K562 (cell line): ENCODE measurements around the gene PRKACG. TPM values are rescaled to one million over a fixed set of nuclear protein-coding genes. Genes with fewer than 3 reads are reported as not detected.
A peak's percentile ranks its signal among the peaks of the same experiment; 100 is the strongest.

Experiments used
- ATAC-seq: fragments of 200-7000 bp; cut with Tn5 transposase; 3 replicates; pipeline ENCODE4 v1.9.1; 2020; ENCODE audit warnings: moderate library complexity
- BruUV-seq: library from RNA; stranded (reverse); fragments of 400-500 nt; replicated peaks from 2 replicates; lab custom pipeline; 2021; lab: Mats Ljungman, UMichigan
- CTCF ChIA-PET: fragments of 300-600 bp; formaldehyde crosslinking; extraction: SDS; loops from one replicate; lab custom pipeline; 2021; ENCODE audit warnings: low intra/inter-chr PET ratio; lab: Yijun Ruan, JAX
- POLR2A ChIA-PET: fragments of 300-600, 350-650 bp; sonication (Branson Sonifier 250); formaldehyde crosslinking; extraction: SDS; loops from one replicate; lab custom pipeline; 2021; ENCODE audit warnings: antibody characterized with exemption, inconsistent platforms; lab: Yijun Ruan, JAX
- DNase-seq, 4 experiments: peaks; one replicate each; pipeline versions ENCODE4 v3.0.0 to v3.0.0-alpha.2; 2011 to 2018; ENCODE audit warnings: low spot score in 3 of 4, mixed read lengths in 3 of 4; ENCODE audit errors: extremely low read depth in 1 of 4
- FAIRE-seq: peaks from 2 replicates; lab custom pipeline; 2011; peaks lifted over from hg19 to GRCh38; lab: Jason Lieb, UNC
- H2AFZ ChIP-seq: 2 replicates; pipeline ENCODE4 v1.6.0; 2011; ENCODE audit warnings: low read depth, low read length, control low read depth, inconsistent platforms
- H3K27ac ChIP-seq: fragments of 200-600 bp; 3 replicates; pipeline ENCODE4 v1.8.0; 2011; ENCODE audit warnings: low read depth, mild to moderate bottlenecking, control low read depth, inconsistent platforms, low read length, moderate library complexity, mixed read lengths; ENCODE audit errors: extremely low read depth
- H3K27me3 ChIP-seq, 2 experiments: fragments of 300-600 bp in 1 of 2; 2 replicates in 1 of 2; 3 replicates in 1 of 2; pipeline versions ENCODE4 v1.6.0 to v1.8.0; 2011; ENCODE audit warnings: inconsistent platforms in 2 of 2, low read length in 2 of 2, mild to moderate bottlenecking in 1 of 2, mixed read lengths in 1 of 2, moderate library complexity in 1 of 2; ENCODE audit not compliant: control insufficient read depth in 2 of 2, insufficient read depth in 2 of 2
- H3K36me3 ChIP-seq: fragments of 300-600 bp; 3 replicates; pipeline ENCODE4 v1.8.0; 2011; ENCODE audit warnings: mild to moderate bottlenecking, low read length, inconsistent platforms; ENCODE audit not compliant: control insufficient read depth, insufficient read depth
- H3K4me1 ChIP-seq, 2 experiments: fragments of 200-600 bp in 1 of 2; replicated peaks in 1 of 2; 2 replicates in 1 of 2; 3 replicates in 1 of 2; pipeline versions ENCODE4 v1.5.1 to v1.8.0; 2011; ENCODE audit warnings: inconsistent platforms in 2 of 2, low read length in 2 of 2, mild to moderate bottlenecking in 1 of 2, mixed read lengths in 1 of 2, moderate library complexity in 1 of 2; ENCODE audit not compliant: control insufficient read depth in 2 of 2, insufficient read depth in 2 of 2
- H3K4me2 ChIP-seq: 2 replicates; pipeline ENCODE4 v1.6.1; 2011; ENCODE audit warnings: low read length, control low read depth, inconsistent platforms, mixed read lengths; ENCODE audit not compliant: insufficient read depth
- H3K4me3 ChIP-seq: fragments of 200-600 bp; sonication (generic), shearing (Covaris generic); 2 replicates; pipeline ENCODE4 v1.5.1; 2016; ENCODE audit warnings: control low read depth, inconsistent platforms
- H3K79me2 ChIP-seq: fragments of 200-600 bp; 3 replicates; pipeline ENCODE4 v1.8.0; 2011; ENCODE audit warnings: low read length, inconsistent platforms; ENCODE audit not compliant: control insufficient read depth, insufficient read depth
- H3K9ac ChIP-seq, 2 experiments: 2 replicates each; pipeline versions ENCODE4 v1.6.0 to v1.6.1; 2011; ENCODE audit warnings: low read depth in 2 of 2, low read length in 2 of 2, control low read depth in 1 of 2, inconsistent platforms in 1 of 2, mild to moderate bottlenecking in 1 of 2, mixed read lengths in 1 of 2; ENCODE audit not compliant: insufficient read depth in 1 of 2
- H3K9me1 ChIP-seq: one replicate; pipeline ENCODE4 v1.6.0; 2011; ENCODE audit warnings: inconsistent platforms, mild to moderate bottlenecking, low read length, moderate library complexity; ENCODE audit not compliant: control insufficient read depth, insufficient read depth
- H3K9me3 ChIP-seq: replicated peaks from 2 replicates; pipeline ENCODE4 v1.5.1; 2011; ENCODE audit warnings: low read depth, low read length, inconsistent platforms; ENCODE audit not compliant: control insufficient read depth, insufficient read depth
- H4K20me1 ChIP-seq: replicated peaks from 2 replicates; pipeline ENCODE4 v1.6.1; 2011; ENCODE audit warnings: low read length, inconsistent platforms, mixed read lengths; ENCODE audit not compliant: control insufficient read depth, insufficient read depth
- ETV1 ChIP-seq: fragments of 450-650 bp; conservative IDR thresholded peaks from 2 replicates; pipeline ENCODE4 v1.6.1; 2016; ENCODE audit warnings: missing genetic modification characterization, control low read depth, low read depth, missing compliant biosample characterization
- LEF1 ChIP-seq: fragments of 450-650 bp; IDR thresholded peaks from 2 replicates; pipeline ENCODE4 v1.6.1; 2016; ENCODE audit warnings: mild to moderate bottlenecking
- MXI1 ChIP-seq: IDR thresholded peaks from 2 replicates; pipeline ENCODE4 v1.6.1; 2011; ENCODE audit warnings: low read depth, mild to moderate bottlenecking, improper control_type of control experiment, low read length
- OTX1 ChIP-seq: fragments of 450-650 bp; formaldehyde crosslinking; IDR thresholded peaks from 2 replicates; pipeline ENCODE4 v1.4.0; 2022; ENCODE audit warnings: mild to moderate bottlenecking
- RAD21 ChIP-seq, 2 experiments: fragments of 250-450 bp in 1 of 2; fragments of 450-650 bp in 1 of 2; sonication (Bioruptor Pico) in 1 of 2; formaldehyde crosslinking in 1 of 2; IDR thresholded peaks in 1 of 2; conservative IDR thresholded peaks in 1 of 2; 2 replicates each; pipeline versions ENCODE4 v1.4.0 to v1.8.0; 2020 to 2022; ENCODE audit warnings: mild to moderate bottlenecking in 2 of 2, moderate library complexity in 1 of 2
- RBM22 ChIP-seq: fragments of 200-400 bp; formaldehyde crosslinking; IDR thresholded peaks from 2 replicates; pipeline ENCODE4 v1.6.1; 2018; ENCODE audit warnings: low read length, low read depth; ENCODE audit not compliant: poor library complexity, severe bottlenecking
- TRIM28 ChIP-seq: fragments of 450-650 bp; IDR thresholded peaks from 2 replicates; pipeline ENCODE4 v1.6.1; 2017
- ZKSCAN3 ChIP-seq: fragments of 250-450 bp; sonication (Bioruptor Pico); IDR thresholded peaks from 2 replicates; pipeline ENCODE4 v1.4.0; 2020
- ZNF24 ChIP-seq: fragments of 450-650 bp; IDR thresholded peaks from 2 replicates; pipeline ENCODE4 v1.6.1; 2016
- WGBS: fragments of 100-300 bp; shearing (Covaris generic); methylation state at CpG from one replicate; pipeline ENCODE4 v1.1.6; 2016; ENCODE audit warnings: low coverage, mixed read lengths; ENCODE audit not compliant: insufficient coverage; ENCODE audit errors: missing lambda C conversion rate; 5-methylcytosine and 5-hydroxymethylcytosine counted together
- in situ Hi-C: fragments of 300-500 bp; cut with MboI; formaldehyde crosslinking; loops from 4 replicates; pipeline ENCODE4 v1.15.0; 2018; ENCODE audit warnings: inconsistent platforms, mixed read lengths
- intact Hi-C: fragments of 100-400 bp; cut with micrococcal nuclease; formaldehyde crosslinking; loops from 2 replicates; pipeline ENCODE4 v1.14.2; 2022
- polyA plus RNA-seq, 8 experiments: library from polyadenylated mRNA; depleted of rRNA in 4 of 8; stranded (reverse) in 5 of 8; unstranded in 3 of 8; fragments of >200 nt; fragmentation: Nextera tagmentation in 2 of 8; fragmentation: Illumina TruSeq in 1 of 8; extraction: Ambion mirVana in 2 of 8; extraction: Trizol in 1 of 8; gene quantifications; 2 replicates each; pipeline versions ENCODE4 v1.2.1 to v1.2.3, GENCODE V29; 2011 to 2014; ENCODE audit warnings: inconsistent platforms in 1 of 8, missing spikeins in 1 of 8
- total RNA-seq, 7 experiments: library from RNA; depleted of rRNA in 6 of 7; stranded (reverse); fragments of >200 nt in 6 of 7; fragmentation: Illumina TruSeq in 2 of 7; extraction: Trizol in 2 of 7; gene quantifications; 2 replicates each; pipeline versions ENCODE4 v1.2.1 to v1.2.3, GENCODE V29; 2011 to 2021; ENCODE audit warnings: low replicate concordance in 1 of 7
- TF ChIP-seq, protein P1 (sequence below): fragments of 450-650 bp; IDR thresholded peaks from 2 replicates; pipeline ENCODE4 v1.6.1; 2017; ENCODE audit warnings: antibody characterized with exemption, mild to moderate bottlenecking
- TF ChIP-seq, protein P2 (sequence below): fragments of 450-650 bp; IDR thresholded peaks from 2 replicates; pipeline ENCODE4 v1.6.1; 2016
- TF ChIP-seq, protein P3 (sequence below), 3 experiments: IDR thresholded peaks in 2 of 3; conservative IDR thresholded peaks in 1 of 3; 2 replicates each; pipeline ENCODE4 v1.5.1; 2011 to 2012; ENCODE audit warnings: low read length in 3 of 3, mild to moderate bottlenecking in 3 of 3, control low read depth in 2 of 3, improper control_type of control experiment in 1 of 3, inconsistent platforms in 1 of 3, low read depth in 1 of 3, mixed read lengths in 1 of 3, moderate library complexity in 1 of 3; ENCODE audit not compliant: insufficient read depth in 2 of 3

The PRKACG gene
- total and polyA plus RNA-seq, 9 of the 15 experiments (the other 6 are each of a cell fraction or from before 2014, with no cell fraction given), result not detected

DNA sequence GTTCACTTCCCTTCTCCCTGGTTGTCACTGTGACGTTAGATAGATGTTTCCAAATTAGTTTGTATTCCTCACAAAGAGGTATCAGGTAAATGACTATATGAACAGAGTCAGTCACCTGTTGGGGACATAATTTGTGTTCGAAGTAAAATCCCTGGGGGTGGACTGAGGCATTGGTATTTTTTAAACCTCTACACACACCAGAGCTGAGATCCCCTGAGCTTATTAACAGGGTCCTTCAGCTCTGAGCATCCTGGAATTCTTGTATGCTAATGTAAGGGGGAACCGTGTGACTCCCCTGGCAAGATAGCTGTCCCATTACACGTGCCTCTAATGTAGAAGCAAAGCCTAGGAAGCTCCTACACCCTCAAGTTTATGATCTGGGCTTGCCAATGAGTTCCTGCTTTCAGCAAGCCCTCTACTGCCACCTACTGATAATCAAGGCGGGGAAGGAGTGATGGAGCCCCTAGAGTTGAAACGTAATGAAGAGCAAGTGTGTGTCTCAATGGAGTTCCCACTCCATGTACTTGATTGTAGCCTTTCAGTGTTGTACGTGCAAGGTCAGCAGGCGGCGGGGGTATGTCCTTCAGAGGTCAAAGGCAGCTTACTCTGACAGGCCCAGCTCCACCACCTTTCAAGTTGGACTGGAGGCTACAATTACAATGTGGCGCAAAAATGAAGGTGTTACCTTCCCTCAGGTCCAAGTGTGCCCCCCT is 14.4 kb downstream of the PRKACG start (continued):
- TF ChIP-seq ZNF24, result peak; percentile 48; the same call in 1 of the 2 replicates
- peak; percentile 37; the same call in 1 of the 2 replicates for TF ChIP-seq TRIM28

DNA sequence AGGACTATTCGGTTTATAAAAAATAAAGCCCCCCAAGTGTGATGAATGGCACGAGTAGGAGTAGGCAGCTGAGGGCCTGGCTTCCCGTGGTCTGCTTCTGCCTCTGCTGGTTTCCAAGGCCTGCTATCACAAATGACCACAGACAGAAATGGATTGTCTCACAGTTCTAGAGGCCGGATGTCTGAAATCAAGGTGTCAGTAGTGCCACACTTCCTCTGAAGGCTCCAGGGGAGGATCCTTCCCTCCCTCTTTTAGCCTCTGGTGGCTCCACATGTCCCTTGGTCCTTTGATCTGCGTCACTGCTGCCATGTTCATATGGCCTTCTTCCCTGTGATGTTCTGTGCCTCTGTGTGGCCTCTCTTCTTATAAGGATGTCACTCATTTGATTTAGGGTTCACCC is 15.1 kb downstream of the PRKACG start:
- Histone ChIP-seq H3K4me2 (no peak overlapping the region), H3K36me3 (no peaks in the 10 kb centered on the region; the same call in 2 of the 3 replicates), H3K9ac (peak overlapping the region; percentile 5 to 56; a peak in 1 of 4 replicates), H3K79me2 (no peaks in the 10 kb centered on the region), H3K27ac (peak overlapping the region; percentile 48), H4K20me1 (no peaks in the 10 kb centered on the region), H3K4me1 (peaks cover 5 to 16% of the 10 kb centered on the region in 2 experiments; a peak in 4 of 5 replicates), H3K27me3 (no peaks in the 10 kb centered on the region), H2AFZ (peak overlapping the region; percentile 64), H3K9me1 (no peaks in the 10 kb centered on the region), H3K4me3 (no peak overlapping the region), H3K9me3 (no peaks in the 10 kb centered on the region)
- 19% methylated on average over 5 of the region's 5 CpGs for WGBS
- ChIA-PET POLR2A (no interaction called here), CTCF (interaction anchor here (0.6 to 2.8 kb wide), 3 partner anchors 194 to 417 kb away, joined by 3 to 27 read pairs (median 3); no protein-coding TSS in a partner anchor)
- peak; percentile 83 for ATAC-seq
- peak; percentile 62 for FAIRE-seq
- BruUV-seq, result no TSS peak
- DNase-seq, result peak in 2 of 4 experiments; percentile 36 to 70
- intact Hi-C loops, result loop anchor here (1.0 to 5.0 kb wide), 8 partner anchors 20 to 415 kb away; a partner anchor contains a TSS
- in situ Hi-C loops, result no loop called here
- TF ChIP-seq RBM22 (no peak), RAD21 (CRISPR knock-in tag; conservative IDR thresholded peaks at IDR 0.05 in 1 of 2, IDR thresholded peaks at IDR 0.05 in 1 of 2) (peak; percentile 15 to 57; a peak in 3 of 4 replicates), ZKSCAN3 (CRISPR knock-in tag) (no peak), OTX1 (CRISPR knock-in tag) (no peak), LEF1 (peak; percentile 38; the same call in 1 of the 2 replicates), MXI1 (no peak), ETV1 (tag) (no peak; the same call in 1 of the 2 replicates)
- TF ChIP-seq, protein P1, sequence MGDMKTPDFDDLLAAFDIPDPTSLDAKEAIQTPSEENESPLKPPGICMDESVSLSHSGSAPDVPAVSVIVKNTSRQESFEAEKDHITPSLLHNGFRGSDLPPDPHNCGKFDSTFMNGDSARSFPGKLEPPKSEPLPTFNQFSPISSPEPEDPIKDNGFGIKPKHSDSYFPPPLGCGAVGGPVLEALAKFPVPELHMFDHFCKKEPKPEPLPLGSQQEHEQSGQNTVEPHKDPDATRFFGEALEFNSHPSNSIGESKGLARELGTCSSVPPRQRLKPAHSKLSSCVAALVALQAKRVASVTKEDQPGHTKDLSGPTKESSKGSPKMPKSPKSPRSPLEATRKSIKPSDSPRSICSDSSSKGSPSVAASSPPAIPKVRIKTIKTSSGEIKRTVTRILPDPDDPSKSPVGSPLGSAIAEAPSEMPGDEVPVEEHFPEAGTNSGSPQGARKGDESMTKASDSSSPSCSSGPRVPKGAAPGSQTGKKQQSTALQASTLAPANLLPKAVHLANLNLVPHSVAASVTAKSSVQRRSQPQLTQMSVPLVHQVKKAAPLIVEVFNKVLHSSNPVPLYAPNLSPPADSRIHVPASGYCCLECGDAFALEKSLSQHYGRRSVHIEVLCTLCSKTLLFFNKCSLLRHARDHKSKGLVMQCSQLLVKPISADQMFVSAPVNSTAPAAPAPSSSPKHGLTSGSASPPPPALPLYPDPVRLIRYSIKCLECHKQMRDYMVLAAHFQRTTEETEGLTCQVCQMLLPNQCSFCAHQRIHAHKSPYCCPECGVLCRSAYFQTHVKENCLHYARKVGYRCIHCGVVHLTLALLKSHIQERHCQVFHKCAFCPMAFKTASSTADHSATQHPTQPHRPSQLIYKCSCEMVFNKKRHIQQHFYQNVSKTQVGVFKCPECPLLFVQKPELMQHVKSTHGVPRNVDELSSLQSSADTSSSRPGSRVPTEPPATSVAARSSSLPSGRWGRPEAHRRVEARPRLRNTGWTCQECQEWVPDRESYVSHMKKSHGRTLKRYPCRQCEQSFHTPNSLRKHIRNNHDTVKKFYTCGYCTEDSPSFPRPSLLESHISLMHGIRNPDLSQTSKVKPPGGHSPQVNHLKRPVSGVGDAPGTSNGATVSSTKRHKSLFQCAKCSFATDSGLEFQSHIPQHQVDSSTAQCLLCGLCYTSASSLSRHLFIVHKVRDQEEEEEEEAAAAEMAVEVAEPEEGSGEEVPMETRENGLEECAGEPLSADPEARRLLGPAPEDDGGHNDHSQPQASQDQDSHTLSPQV, result peak; percentile 32; the same call in 1 of the 2 replicates
- TF ChIP-seq, protein P2, sequence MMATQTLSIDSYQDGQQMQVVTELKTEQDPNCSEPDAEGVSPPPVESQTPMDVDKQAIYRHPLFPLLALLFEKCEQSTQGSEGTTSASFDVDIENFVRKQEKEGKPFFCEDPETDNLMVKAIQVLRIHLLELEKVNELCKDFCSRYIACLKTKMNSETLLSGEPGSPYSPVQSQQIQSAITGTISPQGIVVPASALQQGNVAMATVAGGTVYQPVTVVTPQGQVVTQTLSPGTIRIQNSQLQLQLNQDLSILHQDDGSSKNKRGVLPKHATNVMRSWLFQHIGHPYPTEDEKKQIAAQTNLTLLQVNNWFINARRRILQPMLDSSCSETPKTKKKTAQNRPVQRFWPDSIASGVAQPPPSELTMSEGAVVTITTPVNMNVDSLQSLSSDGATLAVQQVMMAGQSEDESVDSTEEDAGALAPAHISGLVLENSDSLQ, result peak; percentile 49
- TF ChIP-seq, protein P3, sequence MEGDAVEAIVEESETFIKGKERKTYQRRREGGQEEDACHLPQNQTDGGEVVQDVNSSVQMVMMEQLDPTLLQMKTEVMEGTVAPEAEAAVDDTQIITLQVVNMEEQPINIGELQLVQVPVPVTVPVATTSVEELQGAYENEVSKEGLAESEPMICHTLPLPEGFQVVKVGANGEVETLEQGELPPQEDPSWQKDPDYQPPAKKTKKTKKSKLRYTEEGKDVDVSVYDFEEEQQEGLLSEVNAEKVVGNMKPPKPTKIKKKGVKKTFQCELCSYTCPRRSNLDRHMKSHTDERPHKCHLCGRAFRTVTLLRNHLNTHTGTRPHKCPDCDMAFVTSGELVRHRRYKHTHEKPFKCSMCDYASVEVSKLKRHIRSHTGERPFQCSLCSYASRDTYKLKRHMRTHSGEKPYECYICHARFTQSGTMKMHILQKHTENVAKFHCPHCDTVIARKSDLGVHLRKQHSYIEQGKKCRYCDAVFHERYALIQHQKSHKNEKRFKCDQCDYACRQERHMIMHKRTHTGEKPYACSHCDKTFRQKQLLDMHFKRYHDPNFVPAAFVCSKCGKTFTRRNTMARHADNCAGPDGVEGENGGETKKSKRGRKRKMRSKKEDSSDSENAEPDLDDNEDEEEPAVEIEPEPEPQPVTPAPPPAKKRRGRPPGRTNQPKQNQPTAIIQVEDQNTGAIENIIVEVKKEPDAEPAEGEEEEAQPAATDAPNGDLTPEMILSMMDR (IDR thresholded peaks at IDR 0.05 in 2 of 3, conservative IDR thresholded peaks at IDR 0.05 in 1 of 3; ENCODE audit: insufficient read depth in 2 of 3, low read depth in 1 of 3, low read length in 3 of 3), result peak in 2 of 3 experiments; percentile 27 to 29; a peak in 1 of 6 replicates
